ENCODE data around the gene CDKL1.
A peak's percentile ranks its signal among the peaks of the same experiment; 100 is the strongest.

The CDKL1 gene

DNA sequence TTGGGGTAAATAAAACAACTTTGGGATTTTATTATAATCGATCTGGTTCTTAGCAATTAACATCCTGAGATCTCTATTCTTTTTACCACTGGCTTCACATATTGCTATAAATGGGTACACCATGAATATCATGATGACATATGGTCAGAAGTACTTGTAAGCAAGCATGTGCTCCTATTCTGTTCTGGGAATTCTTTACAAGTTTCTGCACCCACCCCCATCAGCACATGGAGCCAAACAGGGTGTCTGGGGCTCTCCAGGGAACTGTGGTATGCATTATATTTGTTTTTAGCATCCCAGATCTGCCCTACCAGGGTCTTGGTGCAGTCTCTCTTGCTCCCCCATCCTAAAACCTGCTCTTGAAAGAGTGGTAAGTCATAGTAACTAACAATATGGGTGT, 53.2 kb downstream of the CDKL1 start:
- POLR2A ChIA-PET, result no interaction called here
- no peak for TF ChIP-seq CTCF (IDR thresholded peaks at IDR 0.05; ENCODE audit: insufficient read depth, low read length, missing control alignments)
- no peak for DNase-seq (ENCODE audit: low read depth, low spot score)
- CTCF ChIA-PET, result interaction anchor here (1.0 to 2.6 kb wide), 6 partner anchors 8 to 188 kb away, joined by 3 to 15 read pairs (median 6); partner anchors contain the start of gene MAP4K5
- no peak overlapping the region for H3K4me3 ChIP-seq (ENCODE audit: low read depth, low read length)

DNA sequence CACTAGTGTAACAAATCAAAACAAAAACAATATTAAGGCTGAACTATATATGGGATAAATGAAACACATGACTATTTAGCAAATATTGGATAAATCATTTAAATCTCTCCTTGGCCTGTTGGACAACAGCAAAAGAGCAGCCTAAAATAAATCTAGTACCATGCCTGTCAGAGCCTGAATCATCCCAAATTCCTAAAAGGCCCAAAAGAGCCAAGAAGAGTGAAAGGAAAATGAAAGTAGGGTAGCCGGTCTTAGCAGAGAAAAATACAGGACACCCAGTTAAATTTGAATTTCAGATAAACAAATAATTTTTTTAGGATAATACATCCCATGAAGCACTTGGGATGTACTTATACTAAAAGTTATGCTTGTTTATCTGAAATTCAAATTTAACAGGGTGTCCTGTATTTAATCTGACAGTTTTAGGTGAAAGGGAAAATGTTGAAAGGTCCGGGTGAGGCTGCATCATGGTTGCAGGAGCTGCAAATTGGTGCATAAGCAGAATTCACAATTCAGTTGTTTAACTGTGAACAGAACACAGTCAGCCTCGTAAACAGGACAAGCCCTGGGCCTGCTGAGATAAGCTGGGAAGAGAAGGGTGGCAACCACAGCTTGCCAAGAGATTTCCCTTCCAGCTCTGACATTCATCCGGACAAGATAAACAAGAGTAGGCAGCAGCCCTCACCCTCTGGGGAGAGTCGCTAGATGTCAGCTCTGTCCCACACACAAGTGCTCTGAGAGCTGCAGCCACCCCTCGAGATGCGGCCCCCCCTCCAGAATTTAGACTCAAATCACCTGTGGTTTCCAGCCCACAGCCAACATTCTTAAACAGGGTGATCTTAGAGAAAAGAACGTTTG, 54.2 kb downstream of the CDKL1 start:
- POLR2A ChIA-PET, result no interaction called here
- TF ChIP-seq CTCF (IDR thresholded peaks at IDR 0.05; ENCODE audit: insufficient read depth, low read length, missing control alignments), result peak; percentile 64
- H3K4me3 ChIP-seq (ENCODE audit: low read depth, low read length), result peak overlapping the region; percentile 24
- CTCF ChIA-PET, result interaction anchor here (0.6 to 1.4 kb wide), 10 partner anchors 9 to 190 kb away, joined by 3 to 6 read pairs (median 3); partner anchors contain the start of gene MAP4K5
- peak; percentile 28 for DNase-seq (ENCODE audit: low read depth, low spot score)

DNA sequence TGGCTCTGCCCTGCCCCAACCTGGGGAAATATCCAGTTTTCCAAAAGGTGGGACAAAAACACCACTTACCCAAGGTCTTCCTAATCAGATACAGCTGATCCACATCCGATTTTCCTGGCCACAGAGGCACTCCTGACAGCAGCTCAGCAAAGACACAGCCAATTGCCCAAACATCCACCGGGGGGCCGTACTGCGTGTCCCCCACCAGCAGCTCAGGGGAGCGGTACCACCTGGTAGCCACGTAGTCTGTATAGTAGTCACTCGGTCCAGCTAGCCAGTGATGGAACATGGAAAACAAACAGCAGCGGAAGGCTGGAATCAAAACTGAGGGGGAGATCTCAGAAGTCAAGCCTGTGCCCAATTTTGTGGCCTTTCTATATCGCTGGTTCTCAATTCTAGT, 55.7 kb downstream of the CDKL1 start:
- ChIA-PET CTCF (no interaction called here), POLR2A (no interaction called here)
- peak; percentile 1 for TF ChIP-seq CTCF (IDR thresholded peaks at IDR 0.05; ENCODE audit: insufficient read depth, low read length, missing control alignments)
- no peak for DNase-seq (ENCODE audit: low read depth, low spot score)
- no peak overlapping the region for H3K4me3 ChIP-seq (ENCODE audit: low read depth, low read length)

GRCh38 chr14:50340045-50340444, 56.6 kb downstream of the CDKL1 start:
- DNase-seq (ENCODE audit: low read depth, low spot score), result no peak
- H3K4me3 ChIP-seq (ENCODE audit: low read depth, low read length), result no peak overlapping the region
- CTCF ChIA-PET, result no interaction called here
- TF ChIP-seq CTCF (IDR thresholded peaks at IDR 0.05; ENCODE audit: insufficient read depth, low read length, missing control alignments), result no peak
- POLR2A ChIA-PET, result no interaction called here

GRCh38 chr14:50339178-50339804, 57.4 kb downstream of the CDKL1 start:
- H3K4me3 ChIP-seq (ENCODE audit: low read depth, low read length), result no peak overlapping the region
- CTCF ChIA-PET, result no interaction called here
- POLR2A ChIA-PET, result no interaction called here
- DNase-seq (ENCODE audit: low read depth, low spot score), result no peak
- no peak for TF ChIP-seq CTCF (IDR thresholded peaks at IDR 0.05; ENCODE audit: insufficient read depth, low read length, missing control alignments)

- no peak overlapping the region for H3K4me3 ChIP-seq (ENCODE audit: low read depth, low read length)
- no peak for DNase-seq (ENCODE audit: low read depth, low spot score)
- ChIA-PET CTCF (no interaction called here), POLR2A (no interaction called here)
- no peak for TF ChIP-seq CTCF (IDR thresholded peaks at IDR 0.05; ENCODE audit: insufficient read depth, low read length, missing control alignments)
Measured at GRCh38 chr14:50338587-50338986, 58.1 kb downstream of the CDKL1 start.
